ENCODE measurements around the gene MASP1.

DNA sequence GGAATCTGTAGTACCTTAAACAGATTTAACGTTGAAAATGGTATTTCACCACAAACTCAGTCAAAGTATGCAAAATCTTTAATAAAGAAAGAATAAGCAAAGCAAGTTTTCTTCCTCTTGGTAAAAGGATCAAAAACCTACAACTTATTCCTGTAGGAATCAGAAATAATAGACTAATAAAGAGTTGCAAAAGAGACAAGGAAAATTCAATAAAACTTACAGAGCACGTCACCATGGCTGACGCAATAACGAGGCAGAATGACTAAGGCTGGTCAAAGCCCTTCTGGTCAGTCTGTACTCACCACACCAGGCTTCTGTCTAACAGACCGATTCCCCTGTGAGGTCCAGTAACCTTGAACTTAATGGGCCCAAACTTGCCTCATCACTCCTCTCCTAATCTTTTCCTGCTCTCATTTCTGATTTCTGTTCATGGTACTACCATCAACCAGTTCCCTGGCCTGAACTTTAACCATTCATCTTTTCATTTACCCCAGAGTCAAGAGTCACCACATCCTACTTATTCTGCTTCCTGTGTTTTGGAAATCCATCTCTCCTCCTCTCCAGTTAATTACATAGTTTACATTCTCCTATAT lies 5.0 kb downstream of the MASP1 start:
- TF ChIP-seq EGR1 (IDR thresholded peaks at IDR 0.05) = no peak
- TF ChIP-seq ZBTB7A (IDR thresholded peaks at IDR 0.05; ENCODE audit: low read depth) = no peak
- TF ChIP-seq, protein P1, sequence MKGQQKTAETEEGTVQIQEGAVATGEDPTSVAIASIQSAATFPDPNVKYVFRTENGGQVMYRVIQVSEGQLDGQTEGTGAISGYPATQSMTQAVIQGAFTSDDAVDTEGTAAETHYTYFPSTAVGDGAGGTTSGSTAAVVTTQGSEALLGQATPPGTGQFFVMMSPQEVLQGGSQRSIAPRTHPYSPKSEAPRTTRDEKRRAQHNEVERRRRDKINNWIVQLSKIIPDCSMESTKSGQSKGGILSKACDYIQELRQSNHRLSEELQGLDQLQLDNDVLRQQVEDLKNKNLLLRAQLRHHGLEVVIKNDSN (IDR thresholded peaks at IDR 0.05) = no peak
- no peak for TF ChIP-seq EP300 (IDR thresholded peaks at IDR 0.05; ENCODE audit: borderline replicate concordance)
- TF ChIP-seq, protein P2, sequence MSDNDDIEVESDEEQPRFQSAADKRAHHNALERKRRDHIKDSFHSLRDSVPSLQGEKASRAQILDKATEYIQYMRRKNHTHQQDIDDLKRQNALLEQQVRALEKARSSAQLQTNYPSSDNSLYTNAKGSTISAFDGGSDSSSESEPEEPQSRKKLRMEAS (IDR thresholded peaks at IDR 0.05) = no peak
- no peak for TF ChIP-seq TEAD4 (IDR thresholded peaks at IDR 0.05)
